HG03060 (cell line): ENCODE measurements around the gene CDH4.
"Not testable (repeated sequence)": the region's sequence is repeated elsewhere in the genome, so short reads cannot be mapped to it uniquely, and the experiment has no call there.

ENCODE experiments used
- ATAC-seq: cut with Tn5 transposase; IDR thresholded peaks from one replicate; pipeline ENCODE4 v1.9.1; 2021; ENCODE audit warnings: low read depth, moderate number of reproducible peaks; ENCODE audit not compliant: unreplicated experiment

The CDH4 gene

DNA sequence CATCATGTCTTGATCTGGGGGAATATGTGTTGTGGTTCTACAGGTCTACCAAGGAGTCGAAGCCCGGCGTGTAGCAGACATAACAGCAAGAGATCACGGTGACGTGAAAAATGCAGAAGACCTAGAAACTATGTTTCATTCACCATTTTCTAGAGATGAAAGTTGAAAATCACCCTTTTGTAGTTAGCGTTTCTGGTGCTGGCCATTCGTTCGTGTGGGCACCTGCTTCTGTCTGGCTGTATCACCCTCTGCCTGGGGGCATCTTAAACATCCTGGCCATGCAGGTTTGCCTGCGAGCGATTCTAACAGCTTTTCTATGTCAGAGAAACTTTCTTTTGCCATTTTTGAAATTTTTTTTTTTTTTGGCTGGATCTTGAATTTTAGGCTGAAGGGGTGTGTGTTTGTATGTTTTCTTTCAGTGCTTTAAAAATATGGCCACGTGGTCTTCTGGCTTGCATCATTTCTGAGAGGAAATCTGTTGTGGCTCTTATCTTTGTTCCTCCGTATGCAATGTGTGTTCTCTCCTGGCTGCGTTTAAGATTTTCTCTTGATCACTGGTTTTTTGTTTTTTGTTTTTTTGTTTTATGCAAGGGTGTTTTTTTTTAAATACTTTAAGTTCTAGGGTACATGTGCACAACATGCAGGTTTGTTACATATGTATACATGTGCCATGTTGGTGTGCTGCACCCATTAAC is 226.7 kb downstream of the CDH4 start:
- no peak for ATAC-seq

- ATAC-seq = not testable (repeated sequence)
Observed at GRCh38 chr20:61479433-61479832, 227.4 kb downstream of the CDH4 start.

- ATAC-seq = no peak
Observed at GRCh38 chr20:61480158-61480825, 228.2 kb downstream of the CDH4 start.

DNA sequence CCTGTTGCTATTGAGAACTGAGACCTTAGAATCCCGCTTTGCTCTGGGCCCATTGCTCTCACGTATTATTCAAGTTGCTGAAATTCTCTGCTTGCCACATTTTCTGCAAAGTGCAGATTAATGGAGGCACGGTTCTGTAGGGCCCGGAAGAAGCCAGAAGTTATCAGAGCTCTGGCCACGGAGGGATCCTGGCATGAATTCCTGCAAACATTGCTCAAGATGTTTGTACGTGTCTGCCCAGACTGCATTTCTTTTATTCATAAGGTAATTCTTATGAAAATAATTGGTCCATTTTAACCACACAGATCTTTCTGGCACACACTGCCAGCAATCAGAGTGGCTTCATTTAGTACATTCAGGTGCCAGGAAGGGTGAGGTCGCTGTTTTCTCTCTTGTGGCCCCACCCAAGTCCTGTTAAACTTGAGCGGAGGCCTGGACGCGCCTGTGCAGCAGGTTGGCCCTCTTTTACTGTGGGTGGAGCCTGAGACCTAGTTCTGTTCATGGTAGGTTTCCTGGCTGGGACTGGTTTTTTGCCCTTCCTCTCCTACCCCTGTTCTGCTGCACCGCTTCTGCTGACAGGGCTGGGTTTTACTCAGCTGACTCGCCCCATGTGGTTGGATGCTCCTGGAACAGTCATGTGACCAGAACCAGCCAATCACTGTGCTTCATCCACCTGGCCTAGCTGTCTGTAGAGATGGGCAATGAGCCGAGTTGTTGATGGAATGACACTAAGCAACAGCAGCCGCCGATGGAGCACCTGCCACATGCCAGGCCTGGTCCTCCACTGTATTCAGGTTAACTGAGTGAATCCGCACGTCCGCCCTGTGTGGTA is 230.2 kb downstream of the CDH4 start:
- no peak for ATAC-seq

GRCh38 chr20:61482901-61483300 is 230.8 kb downstream of the CDH4 start:
- ATAC-seq = no peak

DNA sequence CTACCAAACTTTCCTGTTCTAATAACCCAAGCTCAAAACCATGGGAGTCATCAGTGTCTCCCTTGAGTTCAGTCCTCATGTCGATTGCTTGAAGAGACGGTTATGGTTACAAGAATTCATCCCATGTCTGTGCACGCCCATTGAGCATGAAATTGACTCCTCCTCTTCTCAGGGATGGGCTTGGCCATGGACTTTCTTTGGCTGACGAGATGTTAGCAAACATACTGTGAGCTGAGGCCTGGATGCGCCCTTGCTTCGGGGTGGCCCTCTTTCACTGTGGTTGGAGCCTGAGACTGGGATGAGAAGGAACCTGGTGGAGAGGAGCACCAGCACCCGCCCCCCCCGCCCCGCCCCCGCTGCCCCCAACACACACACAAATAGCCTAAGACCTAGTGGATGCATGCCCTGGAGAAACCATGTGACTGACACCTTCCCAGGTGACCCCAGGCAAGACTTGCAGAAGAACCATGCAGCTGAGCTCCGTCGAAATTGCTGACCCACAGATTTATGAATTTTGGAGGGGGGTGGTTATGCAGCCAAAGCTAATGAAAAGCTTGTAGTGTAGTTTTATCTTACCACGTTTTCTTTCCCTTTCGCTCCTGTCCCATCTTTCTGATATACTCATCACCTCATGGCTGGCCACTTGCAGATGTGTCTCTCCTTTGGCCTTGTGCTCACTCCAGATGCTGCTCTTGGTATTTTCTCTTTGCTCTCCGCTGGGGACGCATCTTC is 231.4 kb downstream of the CDH4 start:
- no peak for ATAC-seq

GRCh38 chr20:61486198-61486597 is 234.1 kb downstream of the CDH4 start:
- no peak for ATAC-seq

GRCh38 chr20:61487346-61487996 is 235.4 kb downstream of the CDH4 start:
- no peak for ATAC-seq

DNA sequence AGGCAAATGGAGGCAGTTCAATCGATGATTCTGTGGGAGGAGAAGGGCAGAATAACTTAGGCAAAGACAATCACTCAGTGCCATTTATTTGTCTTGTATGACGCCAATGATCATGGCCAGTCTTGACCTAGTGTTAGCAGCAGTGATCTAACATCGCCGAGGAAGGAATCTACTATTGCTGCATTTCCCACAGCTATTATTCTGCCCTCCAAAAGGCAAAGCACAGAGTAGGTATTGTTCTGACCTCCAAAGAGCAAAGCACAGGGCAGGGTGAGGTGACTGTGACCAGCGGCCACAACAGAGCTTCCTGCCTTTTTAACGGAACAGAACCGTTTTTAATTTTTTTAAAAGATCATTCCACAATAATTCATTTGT is 235.9 kb downstream of the CDH4 start:
- no peak for ATAC-seq

DNA sequence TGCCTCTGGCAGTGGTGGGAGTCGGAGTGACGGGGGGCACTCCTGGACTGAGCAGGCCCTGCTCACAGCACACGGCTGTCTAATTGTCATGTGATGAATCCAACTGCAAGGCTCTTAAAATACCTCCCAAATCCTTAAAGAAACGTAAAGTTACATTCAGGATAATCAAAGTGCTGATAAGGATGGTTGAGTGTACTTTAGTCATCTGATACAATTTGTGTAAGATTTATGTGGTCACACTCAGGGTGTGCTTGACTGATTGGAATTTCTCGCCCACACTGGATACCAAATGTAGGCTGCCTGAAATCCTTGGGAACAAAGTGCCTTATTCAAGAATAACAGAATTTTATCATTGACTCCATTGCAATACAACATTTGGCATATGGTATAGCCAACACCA is 238.7 kb downstream of the CDH4 start:
- no peak for ATAC-seq

GRCh38 chr20:61492065-61492464 is 240.0 kb downstream of the CDH4 start:
- no peak for ATAC-seq

- no peak for ATAC-seq
Observed at GRCh38 chr20:61493798-61494305, 241.8 kb downstream of the CDH4 start.

DNA sequence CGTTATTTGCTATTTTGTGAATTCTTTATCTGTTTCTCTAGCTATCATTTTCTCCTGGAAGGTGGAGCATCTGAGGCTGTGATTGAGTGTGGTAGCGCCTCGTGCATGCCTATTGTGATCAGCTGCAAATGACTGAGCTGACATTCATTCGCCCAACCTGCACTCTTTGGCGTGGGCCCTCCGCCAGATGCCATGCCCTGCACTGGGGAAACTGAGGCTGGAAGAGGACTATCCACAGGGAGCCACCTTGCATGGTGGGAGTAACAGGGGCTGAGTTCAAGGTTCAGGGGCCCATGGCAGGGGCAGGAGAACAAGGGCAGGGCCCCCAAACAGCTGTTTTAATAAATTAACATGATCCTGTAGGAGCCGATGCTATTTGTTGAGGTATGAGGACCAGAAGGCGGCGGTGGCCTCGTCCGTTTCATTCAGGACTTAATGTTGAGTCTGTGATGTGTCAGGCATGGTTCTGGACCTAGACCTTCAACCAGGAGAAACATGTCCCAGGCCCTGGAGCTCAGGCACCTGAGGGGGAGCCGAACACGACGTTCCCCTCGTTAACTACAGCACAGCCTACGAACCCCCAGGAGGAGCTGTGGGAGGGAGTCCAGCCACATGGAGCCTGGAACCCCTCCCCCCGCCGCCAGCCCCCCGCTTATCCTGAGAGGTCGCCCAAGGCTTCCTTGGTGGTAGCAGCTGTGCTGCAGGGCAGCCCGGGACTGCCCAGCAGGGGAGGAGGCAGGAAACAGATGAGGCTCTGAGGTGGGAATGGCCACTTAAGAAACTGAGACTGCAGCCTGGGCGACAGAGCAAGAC is 242.9 kb downstream of the CDH4 start:
- ATAC-seq = no peak

DNA sequence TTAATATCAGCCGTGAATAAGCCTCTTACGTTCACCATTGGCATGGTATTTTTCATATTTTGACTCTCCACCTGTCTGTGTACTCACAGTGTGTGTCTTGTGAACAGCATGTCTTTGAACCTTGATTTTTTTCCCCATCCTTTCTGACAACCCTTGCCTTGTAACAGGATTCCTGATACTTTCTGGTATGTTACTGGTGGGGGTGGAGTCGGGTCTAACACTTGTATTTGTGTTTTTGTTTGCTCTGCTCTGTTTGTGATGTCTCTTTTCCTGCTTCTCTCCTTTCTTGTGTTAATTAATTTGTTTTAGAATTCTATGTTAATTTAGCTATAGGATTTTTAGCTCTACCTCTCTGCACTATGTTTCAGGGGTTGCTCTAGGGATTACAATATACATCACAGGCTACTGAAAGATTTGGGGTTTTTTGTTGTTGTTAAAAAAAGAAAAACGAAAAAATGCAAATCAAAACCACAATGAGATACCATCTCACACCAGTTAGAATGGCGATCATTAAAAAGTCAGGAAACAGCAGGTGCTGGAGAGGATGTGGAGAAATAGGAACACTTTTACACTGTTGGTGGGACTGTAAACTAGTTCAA is 245.1 kb downstream of the CDH4 start:
- no peak for ATAC-seq

- ATAC-seq = no peak
Observed at GRCh38 chr20:61499859-61500554, 247.9 kb downstream of the CDH4 start.

GRCh38 chr20:61500791-61501321 is 248.8 kb downstream of the CDH4 start:
- ATAC-seq = no peak

GRCh38 chr20:61502433-61502832 is 250.4 kb downstream of the CDH4 start:
- no peak for ATAC-seq

DNA sequence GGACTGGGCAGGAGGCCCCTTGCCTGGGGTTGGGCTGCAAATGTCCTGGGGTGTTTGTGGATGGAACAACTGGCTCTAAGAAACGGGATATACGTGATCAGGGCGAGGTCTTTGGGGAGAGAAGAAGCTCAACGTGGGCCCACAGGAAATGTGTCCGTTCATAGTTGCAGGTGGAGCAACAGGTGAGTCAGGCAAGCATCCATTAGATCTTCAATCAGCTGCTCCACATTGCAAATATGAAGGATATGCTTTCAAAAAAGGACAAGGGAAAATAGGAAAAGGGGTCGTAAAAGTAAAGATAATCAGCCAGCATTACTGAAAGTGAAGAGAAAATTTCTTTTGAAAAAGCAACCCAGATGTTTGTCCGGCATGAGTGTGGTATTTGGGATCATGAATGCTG is 251.0 kb downstream of the CDH4 start:
- ATAC-seq = no peak
